Esophagus squamous epithelium (tissue), 4 donors: Measurements from ENCODE around the gene PCBP2.

Experiments
- CTCF ChIP-seq, 6 experiments: fragments of 450-650 bp in 4 of 6; fragments of 200-600 bp in 2 of 6; sonication (generic) in 2 of 6; IDR thresholded peaks; one replicate each; pipeline ENCODE4 v1.5.1; 2016 to 2019; ENCODE audit warnings: antibody characterized with exemption in 6 of 6, mild to moderate bottlenecking in 4 of 6, moderate library complexity in 4 of 6
- POLR2A ChIP-seq, 4 donors: fragments of 450-650 bp; IDR thresholded peaks; one replicate each; pipeline ENCODE4 v1.6.1; 2017; ENCODE audit warnings: antibody characterized with exemption in 4 of 4, mild to moderate bottlenecking in 4 of 4, moderate library complexity in 3 of 4

GRCh38 chr12:53484686-53485575 is 33.0 kb downstream of the PCBP2 start:
- TF ChIP-seq CTCF (IDR thresholded peaks at IDR 0.05), result no peak
- TF ChIP-seq POLR2A (IDR thresholded peaks at IDR 0.05), result no peak
